HepG2 (cell line): ENCODE data around the gene MEG3. TPM values are rescaled to one million over a fixed set of nuclear protein-coding genes. Genes with fewer than 3 reads are reported as not detected.

ENCODE experiments used
- ATAC-seq: fragments of 200-7000 bp; cut with Tn5 transposase; 3 replicates; pipeline ENCODE4 v1.9.1; 2020; ENCODE audit warnings: mild to moderate bottlenecking, moderate library complexity
- BruUV-seq: library from RNA; stranded (reverse); fragments of 400-500 nt; replicated peaks from 2 replicates; lab custom pipeline; 2021; lab: Mats Ljungman, UMichigan
- CTCF ChIA-PET: fragments of 300-600 bp; formaldehyde crosslinking; extraction: SDS; loops from one replicate; lab custom pipeline; 2021; ENCODE audit warnings: low total read pairs, inconsistent platforms, low intra/inter-chr PET ratio; lab: Yijun Ruan, JAX
- POLR2A ChIA-PET: fragments of 350-600 bp; sonication (Branson Sonifier 250); formaldehyde crosslinking; loops from one replicate; lab custom pipeline; 2020; ENCODE audit warnings: antibody characterized with exemption, inconsistent platforms; lab: Yijun Ruan, JAX
- DNase-seq: peaks from one replicate; pipeline ENCODE4 v3.0.0-alpha.2; 2015; ENCODE audit warnings: low spot score
- FAIRE-seq: peaks from 3 replicates; lab custom pipeline; 2011; peaks lifted over from hg19 to GRCh38; lab: Jason Lieb, UNC
- H2AFZ ChIP-seq: one replicate; pipeline ENCODE4 v1.6.1; 2011; ENCODE audit warnings: low read length, inconsistent platforms
- H3K27ac ChIP-seq: fragments of 300-600 bp; 3 replicates; pipeline ENCODE4 v1.8.0; 2011; ENCODE audit warnings: mixed run types, mild to moderate bottlenecking, mixed read lengths, low read length, inconsistent platforms; ENCODE audit not compliant: insufficient read depth; ENCODE audit errors: extremely low read length
- H3K27me3 ChIP-seq, 2 experiments: fragments of 200-600 bp in 1 of 2; 2 replicates in 1 of 2; 3 replicates in 1 of 2; pipeline versions ENCODE4 v1.6.0 to v1.8.0; 2011; ENCODE audit warnings: low read length in 2 of 2, mild to moderate bottlenecking in 2 of 2, moderate library complexity in 2 of 2, inconsistent platforms in 1 of 2; ENCODE audit not compliant: insufficient read depth in 2 of 2, control insufficient read depth in 1 of 2
- H3K36me3 ChIP-seq, 2 experiments: fragments of 200-600 bp in 1 of 2; replicated peaks in 1 of 2; 2 replicates in 1 of 2; 3 replicates in 1 of 2; pipeline versions ENCODE4 v1.5.1 to v1.8.0; 2011; ENCODE audit warnings: low read length in 2 of 2, inconsistent platforms in 1 of 2; ENCODE audit not compliant: insufficient read depth in 2 of 2, control insufficient read depth in 1 of 2
- H3K4me1 ChIP-seq: 2 replicates; pipeline ENCODE4 v1.5.1; 2012; ENCODE audit warnings: low read length, inconsistent platforms; ENCODE audit not compliant: insufficient read depth
- H3K4me2 ChIP-seq: 2 replicates; pipeline ENCODE4 v1.6.0; 2011; ENCODE audit warnings: low read depth, low read length, inconsistent platforms
- H3K4me3 ChIP-seq, 3 experiments: fragments of 200-600 bp in 1 of 3; sonication (generic), shearing (Covaris generic) in 1 of 3; replicated peaks in 1 of 3; 2 replicates each; pipeline ENCODE4 v1.5.1; 2011 to 2016; ENCODE audit warnings: low read length in 3 of 3, inconsistent platforms in 2 of 3, low read depth in 2 of 3, mild to moderate bottlenecking in 2 of 3, control low read depth in 1 of 3, mixed read lengths in 1 of 3; ENCODE audit not compliant: insufficient read depth in 1 of 3
- H3K79me2 ChIP-seq: one replicate; pipeline ENCODE4 v1.6.1; 2011; ENCODE audit warnings: low read length, inconsistent platforms; ENCODE audit not compliant: insufficient read depth
- H3K9ac ChIP-seq: 2 replicates; pipeline ENCODE4 v1.6.0; 2011; ENCODE audit warnings: mild to moderate bottlenecking, low read depth, low read length, inconsistent platforms; ENCODE audit not compliant: insufficient read depth
- H3K9me3 ChIP-seq: 2 replicates; pipeline ENCODE4 v1.5.1; 2012; ENCODE audit warnings: mild to moderate bottlenecking, low read length
- H4K20me1 ChIP-seq: 2 replicates; pipeline ENCODE4 v1.6.0; 2011; ENCODE audit warnings: inconsistent platforms, mild to moderate bottlenecking, low read length, moderate library complexity; ENCODE audit not compliant: insufficient read depth
- ELF1 ChIP-seq: sonication (generic); formaldehyde crosslinking; IDR thresholded peaks from 2 replicates; pipeline ENCODE4 v1.4.0; 2020; ENCODE audit warnings: missing genetic modification reagents
- HIC2 ChIP-seq: sonication (generic); formaldehyde crosslinking; IDR thresholded peaks from 2 replicates; pipeline ENCODE4 v1.9.0; 2022; ENCODE audit warnings: low read depth, missing genetic modification reagents
- KAT8 ChIP-seq: IDR thresholded peaks from 2 replicates; pipeline ENCODE4 v1.6.1; 2016; ENCODE audit warnings: missing genetic modification reagents, missing compliant biosample characterization
- KLF9 ChIP-seq: IDR thresholded peaks from 2 replicates; pipeline ENCODE4 v1.6.1; 2016; ENCODE audit warnings: low read depth
- MIXL1 ChIP-seq: IDR thresholded peaks from 2 replicates; pipeline ENCODE4 v1.6.1; 2016
- RFXAP ChIP-seq: sonication (generic); formaldehyde crosslinking; IDR thresholded peaks from 2 replicates; pipeline ENCODE4 v1.4.0; 2020; ENCODE audit warnings: missing genetic modification reagents, borderline replicate concordance
- RXRA ChIP-seq: sonication (generic); formaldehyde crosslinking; IDR thresholded peaks from 2 replicates; pipeline ENCODE4 v1.5.1; 2020; ENCODE audit warnings: missing genetic modification reagents
- RXRB ChIP-seq: IDR thresholded peaks from 2 replicates; pipeline ENCODE4 v1.6.1; 2016; ENCODE audit warnings: borderline replicate concordance, missing genetic modification reagents, missing compliant biosample characterization
- SMAD1 ChIP-seq: sonication (generic); formaldehyde crosslinking; IDR thresholded peaks from 2 replicates; pipeline ENCODE4 v1.4.0; 2020; ENCODE audit warnings: missing genetic modification reagents, low read depth, mild to moderate bottlenecking, borderline replicate concordance
- SRY ChIP-seq: sonication (generic); formaldehyde crosslinking; IDR thresholded peaks from 2 replicates; pipeline ENCODE4 v1.8.0; 2022; ENCODE audit warnings: mild to moderate bottlenecking, missing genetic modification reagents
- ZNF18 ChIP-seq: sonication (generic); formaldehyde crosslinking; IDR thresholded peaks from 2 replicates; pipeline ENCODE4 v1.8.0; 2022; ENCODE audit warnings: mild to moderate bottlenecking, missing genetic modification reagents; ENCODE audit not compliant: insufficient replicate concordance
- ZNF224 ChIP-seq: sonication (generic); formaldehyde crosslinking; IDR thresholded peaks from 2 replicates; pipeline ENCODE4 v1.5.0; 2020; ENCODE audit warnings: mild to moderate bottlenecking, missing genetic modification reagents
- ZNF709 ChIP-seq: sonication (generic); formaldehyde crosslinking; IDR thresholded peaks from 2 replicates; pipeline ENCODE4 v1.5.0; 2020; ENCODE audit warnings: mild to moderate bottlenecking, missing genetic modification reagents
- ZNF773 ChIP-seq: sonication (generic); formaldehyde crosslinking; IDR thresholded peaks from 2 replicates; pipeline ENCODE4 v1.4.0; 2020; ENCODE audit warnings: missing genetic modification reagents, borderline replicate concordance
- whole genome bisulfite sequencing: methylation state at CpG from one replicate; pipeline ENCODE4 v1.1.6; 2017; ENCODE audit warnings: low lambda C conversion rate; 5-methylcytosine and 5-hydroxymethylcytosine counted together
- in situ Hi-C: cut with HindIII; loops from 2 replicates; pipeline ENCODE4 v1.10.0; 2017; ENCODE audit warnings: low pct_unique_long_range_greater_than_20kb; ENCODE audit not compliant: extremely low pct_ligation_motif_present
- intact Hi-C: fragments of 100-400 bp; cut with micrococcal nuclease; formaldehyde crosslinking; loops from one replicate; pipeline ENCODE4 v1.10.0; 2022; ENCODE audit not compliant: unreplicated experiment
- polyA plus RNA-seq, 8 experiments: library from polyadenylated mRNA; depleted of rRNA in 3 of 8; stranded (reverse) in 7 of 8; unstranded in 1 of 8; fragments of >200 nt; fragmentation: Illumina TruSeq in 4 of 8; extraction: Trizol in 4 of 8; gene quantifications; 2 replicates each; pipeline versions ENCODE4 v1.2.1 to v1.2.3, GENCODE V29; 2011 to 2016; ENCODE audit warnings: low read depth in 4 of 8, missing spikeins in 1 of 8, mixed read lengths in 1 of 8; ENCODE audit not compliant: insufficient read depth in 1 of 8
- total RNA-seq, 5 experiments: library from RNA; depleted of rRNA; stranded (reverse); fragments of >200 nt; fragmentation: Illumina TruSeq; extraction: Trizol; gene quantifications; 2 replicates each; pipeline ENCODE4 v1.2.3, GENCODE V29; 2016; ENCODE audit warnings: low read depth in 1 of 5

The MEG3 gene
- total and polyA plus RNA-seq, 2 of the 13 experiments (the other 11 are each of a cell fraction or from before 2014, with no cell fraction given), result 0.17 TPM; not detected in 1

GRCh38 chr14:100906420-100906819 is 80.5 kb downstream of the MEG3 start (continued):
- TF ChIP-seq KLF9 (CRISPR knock-in tag) (no peak), RXRB (CRISPR knock-in tag) (0 out of 2 replicates have a peak, but pooled peaks have one; percentile 21)

GRCh38 chr14:100907240-100907639 is 81.3 kb downstream of the MEG3 start:
- Histone ChIP-seq H4K20me1 (no peaks in the 10 kb centered on the region), H3K9ac (no peak overlapping the region), H3K4me3 (no peak overlapping the region), H3K27me3 (peaks cover 0 to 61% of the 10 kb centered on the region in 2 experiments; a peak in 3 of 5 replicates), H3K36me3 (no peaks in the 10 kb centered on the region), H3K79me2 (no peaks in the 10 kb centered on the region), H2AFZ (no peak overlapping the region), H3K9me3 (no peaks in the 10 kb centered on the region), H3K27ac (no peak overlapping the region), H3K4me1 (peaks cover 21% of the 10 kb centered on the region), H3K4me2 (no peak overlapping the region)
- intact Hi-C loops, result no loop called here
- ChIA-PET POLR2A (no interaction called here), CTCF (interaction anchor here (1.5 to 1.7 kb wide), 3 partner anchors 176 to 758 kb away, joined by 5 to 8 read pairs (median 6); no protein-coding TSS in a partner anchor)
- no peak for ATAC-seq
- WGBS, result 20% methylated on average over 8 of the region's 8 CpGs
- TF ChIP-seq ZNF18 (CRISPR knock-in tag) (no peak), KAT8 (CRISPR knock-in tag) (no peak), MIXL1 (no peak), RXRA (CRISPR knock-in tag) (no peak), SMAD1 (no peak), HIC2 (CRISPR knock-in tag) (no peak), ELF1 (no peak), ZNF709 (no peak), ZNF773 (CRISPR knock-in tag) (no peak), ZNF224 (CRISPR knock-in tag) (no peak), RFXAP (no peak), SRY (no peak)
- no peak for FAIRE-seq
- no peak for DNase-seq
- no TSS peak for BruUV-seq
- in situ Hi-C loops, result loop anchor here (5.0 to 10.0 kb wide), 3 partner anchors 160 to 758 kb away; no protein-coding TSS in a partner anchor
